GM19455 (cell line): ENCODE measurements around the gene NHP2.
"Not testable (repeated sequence)": the region's sequence is repeated elsewhere in the genome, so short reads cannot be mapped to it uniquely, and the experiment has no call there.

Experiments used
- ATAC-seq: cut with Tn5 transposase; IDR thresholded peaks from one replicate; pipeline ENCODE4 v1.9.1; 2021; ENCODE audit not compliant: unreplicated experiment

Gene NHP2

DNA sequence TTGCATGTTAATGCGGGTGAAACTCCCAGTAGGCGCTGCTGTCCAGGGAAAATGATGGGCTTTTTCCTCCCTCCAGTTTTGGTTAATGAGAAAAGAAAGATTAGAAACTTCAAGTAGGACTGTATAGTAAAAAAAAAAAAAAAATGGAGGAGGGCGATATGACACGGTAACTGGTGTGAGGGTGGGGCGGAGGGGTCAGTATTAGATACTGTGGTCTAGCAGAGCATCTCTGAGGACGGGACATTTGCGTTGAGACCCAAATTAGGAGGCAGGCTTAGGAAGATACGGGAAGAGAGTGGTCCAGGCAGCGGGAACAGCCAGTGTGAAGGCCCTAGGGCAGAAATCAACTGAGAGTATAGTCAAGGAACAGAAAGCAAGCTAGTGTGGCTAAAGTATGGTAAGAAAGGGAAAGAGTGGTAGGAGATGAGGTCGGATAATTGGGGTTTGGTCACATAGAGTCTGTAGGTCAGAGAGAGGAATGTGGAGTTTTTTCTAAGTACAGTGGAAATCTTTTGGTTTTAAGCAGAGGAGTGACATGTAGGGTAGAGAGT, 22.2 kb downstream of the NHP2 start:
- peak; percentile 14 for ATAC-seq

- peak; percentile 77 for ATAC-seq
Observed at GRCh38 chr5:178130576-178131445, 22.9 kb downstream of the NHP2 start, which contains the start of gene RMND5B. Gene RMND5B, plus strand, starts transcription at chr5:178131014. Its CDS starts 7,106 bp downstream, at chr5:178138120.

DNA sequence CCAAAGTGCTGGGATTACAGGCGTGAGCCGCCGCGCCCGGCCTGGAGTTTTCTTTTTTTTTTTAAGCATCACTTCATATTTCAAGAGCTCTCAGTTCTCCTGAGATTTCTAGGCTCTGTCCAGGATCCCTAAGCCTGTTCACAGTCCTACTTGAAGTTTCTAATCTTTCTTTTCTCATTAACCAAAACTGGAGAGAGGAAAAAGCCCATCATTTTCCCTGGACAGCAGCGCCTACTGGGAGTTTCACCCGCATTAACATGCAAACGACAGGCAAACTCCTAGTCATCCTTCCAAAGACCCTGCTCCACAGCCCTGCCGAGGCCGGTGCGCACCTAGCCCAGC, 23.5 kb downstream of the NHP2 start:
- ATAC-seq = not testable (repeated sequence)

- no peak for ATAC-seq
Observed at GRCh38 chr5:178129296-178129695, 24.4 kb downstream of the NHP2 start.

DNA sequence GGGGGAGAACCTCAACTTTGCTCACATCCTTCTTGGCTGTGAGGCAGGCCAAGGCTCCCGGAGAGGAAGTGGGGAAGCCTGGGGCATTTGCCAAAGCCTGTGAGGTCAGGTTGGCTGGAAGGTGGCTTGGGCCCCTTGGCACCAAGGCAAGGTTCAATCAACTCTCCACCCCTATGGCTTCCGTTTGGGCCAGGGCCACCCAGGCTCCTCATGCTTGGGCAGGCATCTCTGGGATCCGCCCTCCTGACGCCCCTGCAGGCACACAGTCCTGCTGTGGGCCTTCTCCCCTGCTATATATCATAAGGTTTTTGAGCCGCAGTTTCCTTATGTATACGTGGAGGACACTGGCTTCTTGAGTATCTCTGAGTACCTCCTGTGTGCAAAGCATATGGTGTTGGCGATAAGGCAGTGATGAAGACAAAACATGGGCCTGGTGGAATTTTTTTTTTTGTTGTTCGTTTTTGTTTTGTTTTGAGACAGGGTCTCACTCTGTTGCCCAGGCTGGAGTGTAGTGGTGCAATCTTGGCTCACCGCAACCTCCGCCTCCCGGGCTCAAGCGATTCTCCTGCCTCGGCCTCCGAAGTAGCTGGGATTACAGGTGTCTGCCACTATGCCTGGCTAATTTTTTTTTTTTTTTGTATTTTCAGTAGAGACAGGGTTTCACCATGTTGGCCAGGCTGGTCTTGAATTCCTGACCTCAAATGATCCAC, 26.2 kb downstream of the NHP2 start:
- ATAC-seq = not testable (repeated sequence)

GRCh38 chr5:178126556-178126955, 27.1 kb downstream of the NHP2 start:
- ATAC-seq = no peak

GRCh38 chr5:178125253-178125906, 28.3 kb downstream of the NHP2 start:
- no peak for ATAC-seq

GRCh38 chr5:178123966-178124925, 29.4 kb downstream of the NHP2 start:
- no peak for ATAC-seq

DNA sequence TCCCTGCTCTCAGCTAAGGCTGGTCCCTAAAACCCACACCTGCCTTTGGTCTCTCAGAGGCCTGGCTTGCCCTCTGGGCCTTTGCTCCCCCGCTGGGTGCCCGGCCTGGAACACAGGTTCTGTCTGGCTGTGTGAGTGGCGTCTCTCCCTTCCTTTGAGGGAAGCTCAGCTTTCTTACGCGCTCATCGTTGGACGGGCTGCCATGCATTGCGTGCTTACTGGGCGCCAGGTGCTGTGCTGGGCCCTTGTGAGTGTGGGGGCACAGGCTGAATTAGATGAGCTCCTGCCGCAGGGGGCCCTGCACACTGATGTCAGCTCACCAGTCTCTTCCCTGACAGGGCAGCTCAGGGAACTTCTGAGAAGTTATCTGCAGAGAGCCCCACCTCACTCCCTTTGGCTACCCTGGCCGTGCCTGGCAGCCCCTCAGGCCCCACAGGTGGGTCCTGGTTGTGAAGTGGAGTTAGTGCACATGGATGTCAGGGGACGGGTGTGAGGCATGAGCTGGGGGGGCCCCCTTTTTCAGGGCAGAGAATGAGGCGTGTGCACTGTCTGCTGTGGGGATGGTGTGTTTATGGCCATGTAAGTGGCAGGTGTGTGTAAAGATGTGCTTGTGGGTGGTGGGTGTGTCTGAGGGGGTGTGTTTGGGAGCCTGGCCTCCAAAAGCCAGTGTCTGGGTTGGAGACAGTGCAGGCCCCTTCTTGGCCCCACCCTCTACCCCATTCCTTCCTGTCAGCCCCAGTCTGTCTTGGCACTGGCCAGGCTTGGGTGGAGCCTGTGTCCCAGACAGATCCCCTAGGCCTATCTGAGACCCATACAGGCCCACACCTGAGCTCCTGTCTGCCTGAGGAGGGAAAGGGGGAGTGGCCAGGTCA, 30.4 kb downstream of the NHP2 start:
- no peak for ATAC-seq

- ATAC-seq = no peak
Observed at GRCh38 chr5:178122346-178122745, 31.3 kb downstream of the NHP2 start.

DNA sequence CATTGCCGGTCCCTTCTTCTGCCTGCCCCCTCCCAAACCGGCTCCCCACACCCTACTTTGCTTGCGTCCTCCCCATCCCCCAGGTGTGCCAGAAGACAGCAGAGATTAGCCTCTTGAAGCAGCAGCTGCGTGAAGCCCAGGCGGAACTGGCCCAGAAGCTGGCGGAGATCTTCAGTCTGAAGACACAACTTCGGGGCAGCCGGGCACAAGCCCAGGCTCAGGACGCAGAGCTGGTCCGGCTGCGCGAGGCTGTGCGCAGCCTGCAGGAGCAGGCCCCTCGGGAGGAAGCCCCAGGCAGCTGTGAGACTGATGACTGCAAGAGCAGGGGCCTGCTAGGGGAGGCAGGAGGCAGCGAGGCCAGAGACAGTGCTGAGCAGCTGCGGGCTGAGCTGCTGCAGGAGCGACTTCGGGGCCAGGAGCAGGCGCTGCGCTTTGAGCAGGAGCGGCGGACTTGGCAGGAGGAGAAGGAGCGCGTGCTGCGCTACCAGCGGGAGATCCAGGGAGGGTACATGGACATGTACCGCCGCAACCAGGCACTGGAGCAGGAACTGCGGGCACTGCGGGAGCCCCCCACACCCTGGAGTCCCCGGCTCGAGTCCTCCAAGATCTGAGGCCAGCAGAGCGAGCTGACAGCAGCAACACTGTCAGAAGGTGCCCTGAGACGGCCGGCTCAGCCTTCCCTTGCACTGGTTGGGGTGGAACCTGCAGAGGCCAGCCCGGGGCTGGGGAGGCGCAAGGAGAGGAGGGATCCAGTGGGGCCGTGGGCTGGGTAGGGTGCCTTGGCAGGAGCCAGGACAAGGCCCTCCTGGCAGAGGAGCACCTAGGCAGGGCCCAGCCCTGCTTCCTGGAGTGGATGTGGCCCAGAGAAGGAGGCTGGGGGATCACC, 32.1 kb downstream of the NHP2 start:
- no peak for ATAC-seq

GRCh38 chr5:178120607-178121357, 32.9 kb downstream of the NHP2 start:
- peak; percentile 62 for ATAC-seq

GRCh38 chr5:178119915-178120606, 33.6 kb downstream of the NHP2 start:
- no peak for ATAC-seq

GRCh38 chr5:178117923-178118701, 35.6 kb downstream of the NHP2 start:
- ATAC-seq = no peak

- ATAC-seq = no peak
Observed at GRCh38 chr5:178116143-178116885, 37.4 kb downstream of the NHP2 start.

DNA sequence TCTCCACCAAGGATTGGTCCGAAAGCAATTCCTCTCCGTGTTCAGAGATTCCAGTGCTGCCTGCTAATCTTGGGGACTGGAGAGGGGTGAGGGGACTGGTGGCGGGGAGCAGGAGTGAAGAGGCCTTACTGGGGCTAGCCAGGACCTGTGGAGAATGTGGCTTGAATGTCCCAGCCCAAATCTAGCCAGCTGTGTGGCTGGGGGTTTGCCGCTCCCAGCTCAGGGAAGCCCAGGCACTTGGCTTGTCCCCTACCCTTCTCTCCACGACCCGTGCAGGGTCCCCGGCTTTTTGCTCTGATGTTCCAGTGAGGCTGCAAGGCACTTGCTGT, 37.9 kb downstream of the NHP2 start:
- ATAC-seq = no peak
